ENCODE measurements around the gene GSPT1.

Gene GSPT1

DNA sequence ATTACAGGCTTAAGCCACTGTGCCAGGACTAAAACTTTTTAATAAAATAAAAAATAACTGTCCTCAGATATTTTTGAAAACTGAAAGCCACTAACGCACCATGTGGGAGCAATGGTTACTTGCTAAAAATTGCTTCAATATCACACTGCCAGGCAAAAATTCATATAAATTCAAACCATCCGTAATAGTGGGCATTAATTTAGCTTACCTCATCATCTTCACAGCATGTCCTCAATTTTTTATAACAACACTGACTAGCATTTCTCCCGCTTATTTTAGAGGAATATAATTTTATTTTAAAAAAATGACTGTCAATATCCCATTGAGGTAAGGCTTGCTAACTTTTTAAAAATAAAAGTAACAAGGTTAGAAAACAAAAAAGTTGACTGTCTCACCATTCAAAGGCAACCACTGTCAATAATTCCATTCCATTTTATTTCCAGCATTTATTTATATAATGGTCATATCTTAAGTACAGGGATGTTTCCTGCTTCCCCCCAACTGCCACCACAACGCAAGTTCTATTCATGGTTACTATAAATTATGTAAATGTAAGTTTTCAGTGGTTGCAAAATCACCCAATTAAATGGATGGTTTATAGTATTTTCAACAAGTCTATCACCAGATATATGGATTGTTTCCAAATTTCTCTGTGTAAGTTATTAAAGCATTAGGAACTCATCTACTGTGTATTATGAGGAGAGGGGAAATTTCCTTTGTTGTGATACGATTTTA lies 25.4 kb downstream of the GSPT1 start:
- DNase-seq, result no peak
- no peak for ATAC-seq (ENCODE audit: insufficient read depth, low read depth)
- peaks cover 14% of the 10 kb centered on the region; the same call in 1 of the 2 replicates for H3K79me2 ChIP-seq (ENCODE audit: insufficient read depth, low read length)
- no peak overlapping the region for H3K4me2 ChIP-seq (ENCODE audit: insufficient read depth, low read length)
- no peaks in the 10 kb centered on the region for H3K4me1 ChIP-seq (ENCODE audit: insufficient read depth, low read length)
- H3K9ac ChIP-seq (ENCODE audit: low read depth, low read length), result no peak overlapping the region
- TF ChIP-seq, protein P1, sequence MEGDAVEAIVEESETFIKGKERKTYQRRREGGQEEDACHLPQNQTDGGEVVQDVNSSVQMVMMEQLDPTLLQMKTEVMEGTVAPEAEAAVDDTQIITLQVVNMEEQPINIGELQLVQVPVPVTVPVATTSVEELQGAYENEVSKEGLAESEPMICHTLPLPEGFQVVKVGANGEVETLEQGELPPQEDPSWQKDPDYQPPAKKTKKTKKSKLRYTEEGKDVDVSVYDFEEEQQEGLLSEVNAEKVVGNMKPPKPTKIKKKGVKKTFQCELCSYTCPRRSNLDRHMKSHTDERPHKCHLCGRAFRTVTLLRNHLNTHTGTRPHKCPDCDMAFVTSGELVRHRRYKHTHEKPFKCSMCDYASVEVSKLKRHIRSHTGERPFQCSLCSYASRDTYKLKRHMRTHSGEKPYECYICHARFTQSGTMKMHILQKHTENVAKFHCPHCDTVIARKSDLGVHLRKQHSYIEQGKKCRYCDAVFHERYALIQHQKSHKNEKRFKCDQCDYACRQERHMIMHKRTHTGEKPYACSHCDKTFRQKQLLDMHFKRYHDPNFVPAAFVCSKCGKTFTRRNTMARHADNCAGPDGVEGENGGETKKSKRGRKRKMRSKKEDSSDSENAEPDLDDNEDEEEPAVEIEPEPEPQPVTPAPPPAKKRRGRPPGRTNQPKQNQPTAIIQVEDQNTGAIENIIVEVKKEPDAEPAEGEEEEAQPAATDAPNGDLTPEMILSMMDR (IDR thresholded peaks at IDR 0.05; ENCODE audit: borderline replicate concordance, extremely low read depth, low read length, poor library complexity, severe bottlenecking), result no peak
- TF ChIP-seq EZH2 (IDR thresholded peaks at IDR 0.05; ENCODE audit: borderline replicate concordance, low read depth, low read length, severe bottlenecking), result no peak
- peaks cover 83% of the 10 kb centered on the region for H3K36me3 ChIP-seq (ENCODE audit: insufficient read depth, low read length)
- no peaks in the 10 kb centered on the region for H3K9me3 ChIP-seq (ENCODE audit: insufficient read depth, low read length, severe bottlenecking)
- H2AFZ ChIP-seq (ENCODE audit: low read depth, low read length), result no peak overlapping the region
- no peak overlapping the region for H3K27ac ChIP-seq (ENCODE audit: low read length)
- no peaks in the 10 kb centered on the region for H4K20me1 ChIP-seq (ENCODE audit: insufficient read depth, low read length)
- H3K4me3 ChIP-seq (ENCODE audit: low read depth in 1 of 2, low read length in 2 of 2), result no peak overlapping the region
- no peaks in the 10 kb centered on the region for H3K27me3 ChIP-seq (ENCODE audit: insufficient read depth, low read length, poor library complexity)

DNA sequence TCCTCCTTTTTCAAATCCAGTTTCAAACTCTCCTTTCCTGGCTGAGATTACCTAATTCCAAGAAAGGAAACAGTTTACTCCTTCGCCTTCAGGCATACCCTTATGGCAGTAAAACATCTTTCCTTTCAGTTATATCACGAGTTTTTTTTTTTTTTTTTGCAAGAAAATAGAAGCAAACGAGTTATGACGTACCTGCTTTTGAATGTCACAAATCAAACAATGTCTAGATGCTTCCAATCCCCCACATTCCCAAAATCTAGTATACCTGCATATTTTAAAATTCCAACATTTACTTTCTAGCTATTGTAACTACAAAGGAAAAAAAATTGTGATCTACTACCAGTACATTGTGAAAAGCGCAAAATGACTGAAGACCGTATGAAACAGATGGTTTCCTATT lies 28.9 kb downstream of the GSPT1 start:
- no peaks in the 10 kb centered on the region for H4K20me1 ChIP-seq (ENCODE audit: insufficient read depth, low read length)
- no peaks in the 10 kb centered on the region for H3K9me3 ChIP-seq (ENCODE audit: insufficient read depth, low read length, severe bottlenecking)
- peaks cover 85% of the 10 kb centered on the region for H3K36me3 ChIP-seq (ENCODE audit: insufficient read depth, low read length)
- TF ChIP-seq EZH2 (IDR thresholded peaks at IDR 0.05; ENCODE audit: borderline replicate concordance, low read depth, low read length, severe bottlenecking), result no peak
- TF ChIP-seq, protein P1 (IDR thresholded peaks at IDR 0.05; ENCODE audit: borderline replicate concordance, extremely low read depth, low read length, poor library complexity, severe bottlenecking), result no peak
- no peak overlapping the region for H3K4me2 ChIP-seq (ENCODE audit: insufficient read depth, low read length)
- peaks cover 5% of the 10 kb centered on the region; the same call in 1 of the 2 replicates for H3K79me2 ChIP-seq (ENCODE audit: insufficient read depth, low read length)
- no peak for ATAC-seq (ENCODE audit: insufficient read depth, low read depth)
- H3K27ac ChIP-seq (ENCODE audit: low read length), result no peak overlapping the region
- no peak for DNase-seq
- no peak overlapping the region for H2AFZ ChIP-seq (ENCODE audit: low read depth, low read length)
- H3K9ac ChIP-seq (ENCODE audit: low read depth, low read length), result no peak overlapping the region
- no peaks in the 10 kb centered on the region for H3K27me3 ChIP-seq (ENCODE audit: insufficient read depth, low read length, poor library complexity)
- no peak overlapping the region for H3K4me3 ChIP-seq (ENCODE audit: low read depth in 1 of 2, low read length in 2 of 2)
- no peaks in the 10 kb centered on the region for H3K4me1 ChIP-seq (ENCODE audit: insufficient read depth, low read length)

DNA sequence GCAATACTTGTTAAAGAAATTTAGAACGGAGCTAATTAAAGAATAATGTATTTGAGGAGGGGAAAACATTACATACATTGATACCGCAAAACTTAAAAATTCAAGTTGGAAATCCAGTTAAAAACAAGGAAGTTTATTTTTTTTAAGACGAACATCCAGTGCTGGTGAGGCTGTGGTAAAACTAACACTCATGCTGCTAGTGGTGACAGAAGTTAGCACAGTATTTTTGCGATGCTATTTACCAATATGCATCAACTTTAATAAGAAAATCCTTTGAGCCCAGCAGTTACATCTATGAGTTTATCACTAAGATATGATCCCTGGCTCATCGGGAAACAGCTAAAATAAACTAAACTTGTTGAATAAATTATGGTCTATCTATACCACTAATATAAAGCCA lies 31.7 kb downstream of the GSPT1 start:
- no peak for DNase-seq
- no peaks in the 10 kb centered on the region for H3K4me1 ChIP-seq (ENCODE audit: insufficient read depth, low read length)
- TF ChIP-seq, protein P1 (IDR thresholded peaks at IDR 0.05; ENCODE audit: borderline replicate concordance, extremely low read depth, low read length, poor library complexity, severe bottlenecking), result no peak
- no peak for TF ChIP-seq EZH2 (IDR thresholded peaks at IDR 0.05; ENCODE audit: borderline replicate concordance, low read depth, low read length, severe bottlenecking)
- ATAC-seq (ENCODE audit: insufficient read depth, low read depth), result no peak
- H3K27ac ChIP-seq (ENCODE audit: low read length), result no peak overlapping the region
- H3K4me2 ChIP-seq (ENCODE audit: insufficient read depth, low read length), result no peak overlapping the region
- peaks cover 90% of the 10 kb centered on the region for H3K36me3 ChIP-seq (ENCODE audit: insufficient read depth, low read length)
- no peak overlapping the region for H2AFZ ChIP-seq (ENCODE audit: low read depth, low read length)
- H3K79me2 ChIP-seq (ENCODE audit: insufficient read depth, low read length), result peaks cover 4% of the 10 kb centered on the region; the same call in 1 of the 2 replicates
- H3K9me3 ChIP-seq (ENCODE audit: insufficient read depth, low read length, severe bottlenecking), result no peaks in the 10 kb centered on the region
- H3K27me3 ChIP-seq (ENCODE audit: insufficient read depth, low read length, poor library complexity), result no peaks in the 10 kb centered on the region
- H3K4me3 ChIP-seq (ENCODE audit: low read depth in 1 of 2, low read length in 2 of 2), result no peak overlapping the region
- no peak overlapping the region for H3K9ac ChIP-seq (ENCODE audit: low read depth, low read length)
- H4K20me1 ChIP-seq (ENCODE audit: insufficient read depth, low read length), result no peaks in the 10 kb centered on the region

Data from DND-41 (cell line).